H1 (cell line): Measurements from ENCODE around the gene SLC28A2. TPM values are rescaled to one million over a fixed set of nuclear protein-coding genes. Genes with fewer than 3 reads are reported as not detected.

Experiments
- BACH1 ChIP-seq: IDR thresholded peaks from 2 replicates; pipeline ENCODE4 v1.6.1; 2012; ENCODE audit warnings: low read length, improper control_type of control experiment
- EGR1 ChIP-seq: IDR thresholded peaks from 2 replicates; pipeline ENCODE4 v1.6.1; 2011; ENCODE audit warnings: low read depth, low read length, borderline replicate concordance
- GTF2F1 ChIP-seq: IDR thresholded peaks from 2 replicates; pipeline ENCODE4 v1.6.1; 2012; ENCODE audit warnings: low read depth, low read length, improper control_type of control experiment, borderline replicate concordance
- HDAC2 ChIP-seq, 2 experiments: fragments of 300-600 bp in 1 of 2; sonication (generic) in 1 of 2; IDR thresholded peaks; 2 replicates each; pipeline ENCODE4 v1.6.1; 2011 to 2012; ENCODE audit warnings: low read depth in 2 of 2, low read length in 2 of 2, mild to moderate bottlenecking in 2 of 2, moderate library complexity in 2 of 2, borderline replicate concordance in 1 of 2, inconsistent platforms in 1 of 2
- POU5F1 ChIP-seq: IDR thresholded peaks from 2 replicates; pipeline ENCODE4 v1.6.1; 2011; ENCODE audit warnings: low read depth, mild to moderate bottlenecking, low read length, moderate library complexity
- SP1 ChIP-seq: IDR thresholded peaks from 2 replicates; pipeline ENCODE4 v1.6.1; 2011; ENCODE audit warnings: low read depth, low read length
- SUZ12 ChIP-seq: fragments of 200-600 bp; sonication (generic); IDR thresholded peaks from 2 replicates; pipeline ENCODE4 v1.6.1; 2012; ENCODE audit warnings: mild to moderate bottlenecking, inconsistent platforms, low read length, moderate library complexity, mixed read lengths
- polyA plus RNA-seq, 7 experiments: library from polyadenylated mRNA; depleted of rRNA in 3 of 7; stranded (reverse) in 5 of 7; unstranded in 2 of 7; fragments of >200 nt in 5 of 7; fragments of 200-250 nt in 2 of 7; gene quantifications; 1 replicate in 5 of 7; 2 replicates in 1 of 7; 4 replicates in 1 of 7; pipeline versions ENCODE4 v1.2.1 to v1.2.3, GENCODE V29; 2011 to 2013; ENCODE audit warnings: missing spikeins in 2 of 7, mixed read lengths in 2 of 7
- total RNA-seq: library from RNA; stranded (reverse); fragmentation: NEBNext Ultra II Directional; extraction: Animal tissue kit (Norgen Biotek cat#: 25700); gene quantifications from 2 replicates; pipeline ENCODE4 v1.2.1, GENCODE V29; 2021
- TF ChIP-seq, protein P1 (sequence below): fragments of 300-600 bp; sonication (generic); IDR thresholded peaks from 2 replicates; pipeline ENCODE4 v1.7.1; 2012; ENCODE audit warnings: low read length, moderate library complexity, mild to moderate bottlenecking, inconsistent platforms; ENCODE audit not compliant: insufficient replicate concordance

SLC28A2 gene
- total and polyA plus RNA-seq, 2 of the 8 experiments (the other 6 are each of a cell fraction or from before 2014, with no cell fraction given), result 0.11 TPM; not detected in 1

DNA sequence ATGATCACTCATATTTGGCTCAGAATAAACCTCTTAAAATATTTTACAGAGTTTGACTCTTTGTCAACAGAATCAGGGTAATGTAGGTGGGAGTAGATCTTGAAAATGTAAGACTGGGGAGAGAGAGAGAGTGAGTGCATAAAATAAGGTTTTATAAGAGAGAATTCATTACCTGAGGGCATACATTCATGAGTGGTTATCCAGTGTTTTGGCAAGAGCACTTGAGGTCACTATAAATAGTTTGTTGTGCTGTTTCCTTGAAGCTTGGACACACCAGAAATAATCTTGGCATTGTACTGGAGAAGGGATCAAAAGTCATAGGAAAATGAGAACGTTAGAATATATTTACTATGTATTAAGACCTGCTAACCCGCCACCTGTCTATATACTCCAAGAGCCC is 33.4 kb downstream of the SLC28A2 start (continued):
- no peak for TF ChIP-seq BACH1
- no peak for TF ChIP-seq POU5F1
- no peak for TF ChIP-seq EGR1
- TF ChIP-seq GTF2F1, result no peak
- TF ChIP-seq HDAC2 (IDR thresholded peaks at IDR 0.05; ENCODE audit: borderline replicate concordance in 1 of 2, low read depth in 2 of 2, low read length in 2 of 2), result no peak
- no peak for TF ChIP-seq SP1
- TF ChIP-seq, protein P1, sequence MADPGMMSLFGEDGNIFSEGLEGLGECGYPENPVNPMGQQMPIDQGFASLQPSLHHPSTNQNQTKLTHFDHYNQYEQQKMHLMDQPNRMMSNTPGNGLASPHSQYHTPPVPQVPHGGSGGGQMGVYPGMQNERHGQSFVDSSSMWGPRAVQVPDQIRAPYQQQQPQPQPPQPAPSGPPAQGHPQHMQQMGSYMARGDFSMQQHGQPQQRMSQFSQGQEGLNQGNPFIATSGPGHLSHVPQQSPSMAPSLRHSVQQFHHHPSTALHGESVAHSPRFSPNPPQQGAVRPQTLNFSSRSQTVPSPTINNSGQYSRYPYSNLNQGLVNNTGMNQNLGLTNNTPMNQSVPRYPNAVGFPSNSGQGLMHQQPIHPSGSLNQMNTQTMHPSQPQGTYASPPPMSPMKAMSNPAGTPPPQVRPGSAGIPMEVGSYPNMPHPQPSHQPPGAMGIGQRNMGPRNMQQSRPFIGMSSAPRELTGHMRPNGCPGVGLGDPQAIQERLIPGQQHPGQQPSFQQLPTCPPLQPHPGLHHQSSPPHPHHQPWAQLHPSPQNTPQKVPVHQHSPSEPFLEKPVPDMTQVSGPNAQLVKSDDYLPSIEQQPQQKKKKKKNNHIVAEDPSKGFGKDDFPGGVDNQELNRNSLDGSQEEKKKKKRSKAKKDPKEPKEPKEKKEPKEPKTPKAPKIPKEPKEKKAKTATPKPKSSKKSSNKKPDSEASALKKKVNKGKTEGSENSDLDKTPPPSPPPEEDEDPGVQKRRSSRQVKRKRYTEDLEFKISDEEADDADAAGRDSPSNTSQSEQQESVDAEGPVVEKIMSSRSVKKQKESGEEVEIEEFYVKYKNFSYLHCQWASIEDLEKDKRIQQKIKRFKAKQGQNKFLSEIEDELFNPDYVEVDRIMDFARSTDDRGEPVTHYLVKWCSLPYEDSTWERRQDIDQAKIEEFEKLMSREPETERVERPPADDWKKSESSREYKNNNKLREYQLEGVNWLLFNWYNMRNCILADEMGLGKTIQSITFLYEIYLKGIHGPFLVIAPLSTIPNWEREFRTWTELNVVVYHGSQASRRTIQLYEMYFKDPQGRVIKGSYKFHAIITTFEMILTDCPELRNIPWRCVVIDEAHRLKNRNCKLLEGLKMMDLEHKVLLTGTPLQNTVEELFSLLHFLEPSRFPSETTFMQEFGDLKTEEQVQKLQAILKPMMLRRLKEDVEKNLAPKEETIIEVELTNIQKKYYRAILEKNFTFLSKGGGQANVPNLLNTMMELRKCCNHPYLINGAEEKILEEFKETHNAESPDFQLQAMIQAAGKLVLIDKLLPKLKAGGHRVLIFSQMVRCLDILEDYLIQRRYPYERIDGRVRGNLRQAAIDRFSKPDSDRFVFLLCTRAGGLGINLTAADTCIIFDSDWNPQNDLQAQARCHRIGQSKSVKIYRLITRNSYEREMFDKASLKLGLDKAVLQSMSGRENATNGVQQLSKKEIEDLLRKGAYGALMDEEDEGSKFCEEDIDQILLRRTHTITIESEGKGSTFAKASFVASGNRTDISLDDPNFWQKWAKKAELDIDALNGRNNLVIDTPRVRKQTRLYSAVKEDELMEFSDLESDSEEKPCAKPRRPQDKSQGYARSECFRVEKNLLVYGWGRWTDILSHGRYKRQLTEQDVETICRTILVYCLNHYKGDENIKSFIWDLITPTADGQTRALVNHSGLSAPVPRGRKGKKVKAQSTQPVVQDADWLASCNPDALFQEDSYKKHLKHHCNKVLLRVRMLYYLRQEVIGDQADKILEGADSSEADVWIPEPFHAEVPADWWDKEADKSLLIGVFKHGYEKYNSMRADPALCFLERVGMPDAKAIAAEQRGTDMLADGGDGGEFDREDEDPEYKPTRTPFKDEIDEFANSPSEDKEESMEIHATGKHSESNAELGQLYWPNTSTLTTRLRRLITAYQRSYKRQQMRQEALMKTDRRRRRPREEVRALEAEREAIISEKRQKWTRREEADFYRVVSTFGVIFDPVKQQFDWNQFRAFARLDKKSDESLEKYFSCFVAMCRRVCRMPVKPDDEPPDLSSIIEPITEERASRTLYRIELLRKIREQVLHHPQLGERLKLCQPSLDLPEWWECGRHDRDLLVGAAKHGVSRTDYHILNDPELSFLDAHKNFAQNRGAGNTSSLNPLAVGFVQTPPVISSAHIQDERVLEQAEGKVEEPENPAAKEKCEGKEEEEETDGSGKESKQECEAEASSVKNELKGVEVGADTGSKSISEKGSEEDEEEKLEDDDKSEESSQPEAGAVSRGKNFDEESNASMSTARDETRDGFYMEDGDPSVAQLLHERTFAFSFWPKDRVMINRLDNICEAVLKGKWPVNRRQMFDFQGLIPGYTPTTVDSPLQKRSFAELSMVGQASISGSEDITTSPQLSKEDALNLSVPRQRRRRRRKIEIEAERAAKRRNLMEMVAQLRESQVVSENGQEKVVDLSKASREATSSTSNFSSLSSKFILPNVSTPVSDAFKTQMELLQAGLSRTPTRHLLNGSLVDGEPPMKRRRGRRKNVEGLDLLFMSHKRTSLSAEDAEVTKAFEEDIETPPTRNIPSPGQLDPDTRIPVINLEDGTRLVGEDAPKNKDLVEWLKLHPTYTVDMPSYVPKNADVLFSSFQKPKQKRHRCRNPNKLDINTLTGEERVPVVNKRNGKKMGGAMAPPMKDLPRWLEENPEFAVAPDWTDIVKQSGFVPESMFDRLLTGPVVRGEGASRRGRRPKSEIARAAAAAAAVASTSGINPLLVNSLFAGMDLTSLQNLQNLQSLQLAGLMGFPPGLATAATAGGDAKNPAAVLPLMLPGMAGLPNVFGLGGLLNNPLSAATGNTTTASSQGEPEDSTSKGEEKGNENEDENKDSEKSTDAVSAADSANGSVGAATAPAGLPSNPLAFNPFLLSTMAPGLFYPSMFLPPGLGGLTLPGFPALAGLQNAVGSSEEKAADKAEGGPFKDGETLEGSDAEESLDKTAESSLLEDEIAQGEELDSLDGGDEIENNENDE, result no peak
- TF ChIP-seq SUZ12, result no peak
